Karpas-422 (cell line): ENCODE measurements around the gene TTYH1. TPM values are rescaled to one million over a fixed set of nuclear protein-coding genes. Genes with fewer than 3 reads are reported as not detected.

Experiments
- DNase-seq: peaks from one replicate; pipeline ENCODE4 v3.0.0-alpha.2; 2015
- H2AFZ ChIP-seq: fragments of 200-600 bp; sonication (generic); 2 replicates; pipeline ENCODE4 v1.6.1; 2014; ENCODE audit warnings: antibody characterized with exemption, low read length, mixed read lengths
- H3K27ac ChIP-seq: fragments of 200-600 bp; sonication (generic); 2 replicates; pipeline ENCODE4 v1.5.1; 2014; ENCODE audit warnings: mild to moderate bottlenecking, low read length, moderate library complexity
- H3K27me3 ChIP-seq: fragments of 200-600 bp; sonication (generic); 2 replicates; pipeline ENCODE4 v1.6.1; 2014; ENCODE audit warnings: low read length, mixed read lengths
- H3K36me3 ChIP-seq: fragments of 200-600 bp; sonication (generic); 2 replicates; pipeline ENCODE4 v1.6.1; 2014; ENCODE audit warnings: low read length, mixed read lengths; ENCODE audit not compliant: insufficient read depth
- H3K4me1 ChIP-seq: fragments of 200-600 bp; sonication (generic); 2 replicates; pipeline ENCODE4 v1.6.1; 2014; ENCODE audit warnings: mild to moderate bottlenecking, low read length, mixed read lengths
- H3K4me2 ChIP-seq: fragments of 200-600 bp; sonication (generic); 2 replicates; pipeline ENCODE4 v1.6.1; 2014; ENCODE audit warnings: low read length, low read depth, mild to moderate bottlenecking; ENCODE audit not compliant: poor library complexity, severe bottlenecking
- H3K4me3 ChIP-seq: fragments of 200-600 bp; sonication (generic); 2 replicates; pipeline ENCODE4 v1.5.1; 2014; ENCODE audit warnings: mild to moderate bottlenecking, antibody characterized with exemption, low read length, mixed read lengths
- H3K79me2 ChIP-seq: fragments of 200-600 bp; sonication (generic); 2 replicates; pipeline ENCODE4 v1.6.1; 2014; ENCODE audit warnings: mild to moderate bottlenecking, low read length, mixed read lengths
- H3K9ac ChIP-seq: fragments of 200-600 bp; sonication (generic); 2 replicates; pipeline ENCODE4 v1.6.0; 2014; ENCODE audit warnings: low read length
- H3K9me2 ChIP-seq: fragments of 200-600 bp; sonication (generic), shearing (Covaris generic); replicated peaks from 2 replicates; pipeline ENCODE4 v1.6.0; 2014; ENCODE audit warnings: mild to moderate bottlenecking, low read length, moderate library complexity; ENCODE audit not compliant: insufficient read depth
- H3K9me3 ChIP-seq: fragments of 300-700, 200-600 bp; sonication (generic); 2 replicates; pipeline ENCODE4 v1.6.1; 2014; ENCODE audit warnings: low read length, mixed read lengths
- H4K20me1 ChIP-seq: fragments of 200-600 bp; sonication (generic); 2 replicates; pipeline ENCODE4 v1.6.1; 2014; ENCODE audit warnings: mild to moderate bottlenecking, antibody characterized with exemption, low read length, low read depth; ENCODE audit not compliant: insufficient read depth
- total RNA-seq: library from RNA; depleted of rRNA; stranded (reverse); fragments of >200 nt; shearing (Covaris generic); gene quantifications from 2 replicates; pipeline ENCODE4 v1.2.3, GENCODE V29; 2014; ENCODE audit warnings: low replicate concordance

TTYH1 gene
- total RNA-seq, 1 experiment from 2014 or later = not detected

GRCh38 chr19:54454781-54455675 is 39.8 kb downstream of the TTYH1 start:
- Histone ChIP-seq H3K36me3 (peaks cover 72% of the 10 kb centered on the region), H2AFZ (no peak overlapping the region), H3K27ac (no peak overlapping the region), H3K4me3 (no peak overlapping the region), H3K9me3 (no peaks in the 10 kb centered on the region), H3K27me3 (no peaks in the 10 kb centered on the region), H3K79me2 (peaks cover 42% of the 10 kb centered on the region), H3K9me2 (no peaks in the 10 kb centered on the region), H4K20me1 (peaks cover 77% of the 10 kb centered on the region), H3K4me2 (no peak overlapping the region), H3K9ac (no peak overlapping the region), H3K4me1 (peaks cover 11% of the 10 kb centered on the region)
- DNase-seq = no peak

DNA sequence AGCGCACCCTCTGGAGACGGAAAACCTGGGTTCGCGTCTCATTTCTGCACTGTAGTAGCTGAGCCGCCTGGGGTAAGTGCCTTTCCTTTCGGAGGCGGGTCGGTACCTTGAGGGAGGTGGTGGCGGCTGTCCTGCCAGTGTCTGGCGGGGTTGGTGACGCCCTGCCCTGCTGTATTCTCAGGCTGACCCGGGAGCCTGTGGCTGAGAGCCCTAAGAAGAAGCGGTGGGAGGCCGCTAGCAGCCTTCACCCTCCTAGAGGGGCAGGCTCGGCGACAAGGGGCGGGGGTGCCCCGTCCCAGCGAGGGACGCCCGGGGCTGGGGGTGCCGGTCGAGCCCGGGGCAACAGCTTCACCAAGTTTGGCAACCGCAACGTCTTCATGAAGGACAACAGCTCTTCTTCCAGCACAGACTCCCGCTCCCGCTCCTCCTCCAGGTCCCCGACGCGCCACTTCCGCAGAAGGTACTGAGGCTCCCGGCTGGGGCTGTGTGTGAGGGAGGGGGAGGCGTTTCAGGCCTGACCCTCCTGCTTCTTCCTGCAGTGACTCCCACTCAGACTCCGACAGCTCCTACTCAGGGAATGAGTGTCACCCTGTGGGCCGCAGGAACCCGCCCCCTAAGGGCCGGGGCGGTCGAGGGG is 40.6 kb downstream of the TTYH1 start:
- Histone ChIP-seq H3K27me3 (no peaks in the 10 kb centered on the region), H3K9me2 (no peaks in the 10 kb centered on the region), H3K9ac (no peak overlapping the region), H3K4me3 (no peak overlapping the region), H3K9me3 (no peaks in the 10 kb centered on the region), H3K36me3 (peaks cover 73% of the 10 kb centered on the region), H3K4me1 (peaks cover 2% of the 10 kb centered on the region), H3K27ac (no peak overlapping the region), H4K20me1 (peaks cover 68% of the 10 kb centered on the region), H2AFZ (no peak overlapping the region), H3K4me2 (no peak overlapping the region), H3K79me2 (peaks cover 33% of the 10 kb centered on the region)
- no peak for DNase-seq

DNA sequence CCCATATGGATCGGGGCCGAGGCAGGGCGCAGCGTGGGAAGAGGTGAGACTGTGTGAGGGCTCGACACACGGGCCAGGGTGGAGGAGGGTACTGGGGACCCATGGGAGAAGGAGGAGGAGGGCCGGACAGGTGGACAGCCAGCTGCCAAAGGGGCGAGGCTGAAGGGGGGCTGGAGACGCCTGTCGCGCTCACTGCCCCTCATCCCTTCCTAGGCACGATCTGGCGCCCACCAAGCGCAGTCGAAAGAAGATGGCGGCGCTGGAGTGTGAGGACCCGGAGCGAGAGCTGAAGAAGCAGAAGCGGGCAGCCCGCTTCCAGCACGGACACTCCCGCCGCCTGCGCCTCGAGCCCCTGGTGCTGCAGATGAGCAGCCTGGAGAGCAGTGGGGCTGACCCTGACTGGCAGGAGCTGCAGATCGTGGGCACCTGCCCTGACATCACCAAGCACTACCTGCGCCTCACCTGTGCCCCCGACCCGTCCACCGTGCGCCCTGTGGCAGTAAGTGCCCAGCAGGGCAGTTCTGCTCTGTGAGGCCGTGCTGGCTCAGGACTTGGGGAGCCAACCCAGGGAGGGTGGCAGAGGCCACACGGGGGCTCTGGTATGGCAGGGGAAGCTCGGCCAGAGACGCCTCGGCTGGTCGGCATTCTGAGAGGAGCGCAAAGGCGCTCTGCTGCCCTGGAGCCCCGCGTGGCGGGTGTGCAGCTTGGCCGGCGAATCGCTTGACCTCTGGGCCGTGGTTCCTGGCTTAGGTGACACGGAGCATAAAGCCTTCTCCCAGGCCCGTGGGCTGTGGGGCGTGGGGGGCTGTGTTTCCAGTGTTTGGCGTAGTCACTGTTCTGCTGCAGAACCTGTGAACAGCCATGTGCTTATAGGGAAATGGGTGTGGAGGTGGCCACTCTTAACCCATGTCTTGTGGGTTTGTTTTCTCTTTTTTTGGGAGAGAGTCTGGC is 41.4 kb downstream of the TTYH1 start:
- Histone ChIP-seq H3K27me3 (no peaks in the 10 kb centered on the region), H3K9ac (no peak overlapping the region), H3K4me2 (no peak overlapping the region), H3K9me3 (no peaks in the 10 kb centered on the region), H4K20me1 (peaks cover 60% of the 10 kb centered on the region), H3K4me3 (no peak overlapping the region), H3K9me2 (no peaks in the 10 kb centered on the region), H3K27ac (no peak overlapping the region), H3K36me3 (peaks cover 70% of the 10 kb centered on the region), H2AFZ (no peak overlapping the region), H3K4me1 (no peaks in the 10 kb centered on the region; the same call in 1 of the 2 replicates), H3K79me2 (peaks cover 25% of the 10 kb centered on the region)
- no peak for DNase-seq

DNA sequence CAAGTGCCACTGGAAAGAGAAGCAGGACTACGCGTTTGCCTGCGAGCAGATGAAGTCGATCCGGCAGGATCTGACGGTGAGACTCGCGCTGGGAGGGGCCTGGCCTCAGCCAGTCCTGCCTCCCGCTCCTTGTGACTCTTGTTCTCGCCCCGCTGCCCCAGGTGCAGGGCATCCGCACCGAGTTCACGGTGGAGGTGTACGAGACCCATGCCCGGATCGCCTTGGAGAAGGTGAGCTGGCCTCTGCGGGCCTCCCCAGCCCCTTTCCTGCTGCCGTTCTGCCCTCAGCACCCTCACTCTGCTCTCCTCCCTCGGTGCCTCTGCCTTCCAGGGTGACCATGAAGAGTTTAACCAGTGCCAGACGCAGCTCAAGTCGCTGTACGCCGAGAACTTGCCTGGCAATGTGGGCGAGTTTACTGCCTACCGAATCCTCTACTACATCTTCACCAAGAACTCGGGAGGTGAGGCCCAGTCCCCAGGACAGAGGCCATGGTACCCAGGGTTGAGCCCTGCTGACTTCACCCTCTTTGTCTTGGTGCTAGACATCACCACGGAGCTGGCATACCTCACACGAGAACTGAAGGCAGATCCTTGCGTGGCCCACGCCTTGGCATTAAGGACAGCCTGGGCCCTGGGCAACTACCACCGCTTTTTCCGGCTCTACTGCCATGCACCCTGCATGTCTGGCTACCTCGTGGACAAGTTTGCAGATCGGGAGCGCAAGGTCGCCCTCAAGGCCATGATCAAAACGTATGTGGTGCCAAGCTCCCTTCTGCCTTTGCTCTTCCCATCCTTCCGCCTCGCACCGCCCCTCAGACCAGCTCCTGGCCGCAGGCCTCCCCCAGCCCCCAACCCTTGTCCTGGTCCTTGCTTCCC is 42.7 kb downstream of the TTYH1 start:
- Histone ChIP-seq H4K20me1 (peaks cover 51% of the 10 kb centered on the region), H3K9me3 (no peaks in the 10 kb centered on the region; the same call in 1 of the 2 replicates), H3K9me2 (no peaks in the 10 kb centered on the region), H3K4me3 (no peak overlapping the region), H3K79me2 (peaks cover 12% of the 10 kb centered on the region), H3K27me3 (no peaks in the 10 kb centered on the region), H2AFZ (no peak overlapping the region), H3K27ac (no peak overlapping the region), H3K4me1 (peaks cover 13% of the 10 kb centered on the region), H3K4me2 (no peak overlapping the region), H3K9ac (no peak overlapping the region), H3K36me3 (peaks cover 68% of the 10 kb centered on the region)
- DNase-seq = no peak

DNA sequence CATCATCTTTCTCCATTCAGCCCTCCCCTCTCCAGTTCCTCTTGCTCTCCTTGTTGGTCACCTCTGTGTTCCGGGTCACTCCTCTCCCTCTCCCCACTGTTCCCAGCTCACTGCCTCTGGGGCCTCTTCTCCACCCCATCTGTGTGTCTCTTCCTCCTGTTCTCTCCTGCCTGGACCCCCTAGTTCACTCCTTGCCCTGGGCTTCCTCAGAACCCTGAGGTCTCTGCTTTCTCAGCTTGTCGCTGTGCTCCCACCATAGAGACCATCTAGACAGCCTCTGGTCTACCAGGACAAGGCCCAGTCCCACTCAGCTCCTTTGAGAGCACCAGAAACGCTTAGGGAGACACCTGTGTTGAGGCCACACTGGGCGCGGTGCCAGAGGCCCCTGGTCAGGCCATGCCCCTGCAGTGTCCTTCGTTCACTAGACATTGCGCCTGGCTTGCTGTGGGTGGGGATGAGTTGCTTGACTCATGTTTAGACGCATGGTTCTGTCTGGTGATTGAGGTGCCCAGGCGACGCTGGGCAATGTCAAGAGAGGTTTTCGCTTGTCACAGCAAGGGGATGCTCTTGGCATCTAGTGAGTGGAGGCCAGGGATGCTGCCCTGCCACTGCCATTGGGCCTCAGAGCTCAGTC is 43.5 kb downstream of the TTYH1 start:
- Histone ChIP-seq H3K27me3 (no peaks in the 10 kb centered on the region), H3K9ac (no peak overlapping the region), H3K9me2 (no peaks in the 10 kb centered on the region), H3K79me2 (peaks cover 4% of the 10 kb centered on the region), H3K4me2 (no peak overlapping the region), H4K20me1 (peaks cover 44% of the 10 kb centered on the region), H3K36me3 (peaks cover 62% of the 10 kb centered on the region), H3K4me3 (no peak overlapping the region), H3K4me1 (peaks cover 19% of the 10 kb centered on the region), H2AFZ (no peak overlapping the region), H3K9me3 (no peaks in the 10 kb centered on the region; the same call in 1 of the 2 replicates), H3K27ac (no peak overlapping the region)
- no peak for DNase-seq

GRCh38 chr19:54459282-54460229 is 44.3 kb downstream of the TTYH1 start:
- Histone ChIP-seq H3K27ac (no peak overlapping the region), H3K4me3 (no peak overlapping the region), H3K4me2 (no peak overlapping the region), H3K4me1 (peaks cover 26% of the 10 kb centered on the region), H3K9me3 (no peaks in the 10 kb centered on the region; the same call in 1 of the 2 replicates), H3K9ac (no peak overlapping the region), H4K20me1 (peaks cover 36% of the 10 kb centered on the region), H3K79me2 (no peaks in the 10 kb centered on the region), H3K9me2 (no peaks in the 10 kb centered on the region), H3K36me3 (peaks cover 54% of the 10 kb centered on the region), H2AFZ (no peak overlapping the region), H3K27me3 (no peaks in the 10 kb centered on the region)
- no peak for DNase-seq
